ENCODE data around the gene SLC22A3. TPM values are rescaled to one million over a fixed set of nuclear protein-coding genes. Genes with fewer than 3 reads are reported as not detected.
A peak's percentile ranks its signal among the peaks of the same experiment; 100 is the strongest.

The SLC22A3 gene
- total RNA-seq: 10 to 100 TPM; 30.9 to 65.0 TPM
- 10 to 100 TPM in 1 of 2 donors, 1 to 10 TPM in 1; 9.5 to 35.6 TPM for polyA plus RNA-seq
- long read RNA-seq, donor 1, transcript SLC22A3-201 (11 exons, 3,348 nt): major isoform, 9 of 48 reads
- long read RNA-seq, donor 1, partial matches to known transcripts: 39 of 48 reads
- long read RNA-seq, donor 1, other reads (novel, unspliced or antisense): 0 of 48 reads
- long read RNA-seq, donor 2: 0 reads
- long read RNA-seq, donor 3, partial matches to known transcripts: 0 of 1 reads
- long read RNA-seq, donor 3, other reads (novel, unspliced or antisense): 0 of 1 reads
- long read RNA-seq, donor 4: 0 reads
- long read RNA-seq, donor 5, partial matches to known transcripts: 0 of 3 reads
- long read RNA-seq, donor 5, other reads (novel, unspliced or antisense): 0 of 3 reads

- 1% methylated on average over 65 to 105 of the region's 105 CpGs for WGBS, 2 donors
- peaks cover 0 to 7% (median 0%) of the 10 kb centered on the region in 4 donors for H3K9me3 ChIP-seq (ENCODE audit: control insufficient read depth in 4 of 4, insufficient read depth in 3 of 4, low read length in 3 of 4)
- ATAC-seq (ENCODE audit: insufficient read depth, low FRiP score): peak; percentile 56
- peaks cover 0 to 13% (median 0%) of the 10 kb centered on the region in 5 donors for H3K4me1 ChIP-seq (ENCODE audit: control insufficient read depth in 5 of 5, insufficient read depth in 5 of 5, low read length in 5 of 5)
- TF ChIP-seq, protein P1, sequence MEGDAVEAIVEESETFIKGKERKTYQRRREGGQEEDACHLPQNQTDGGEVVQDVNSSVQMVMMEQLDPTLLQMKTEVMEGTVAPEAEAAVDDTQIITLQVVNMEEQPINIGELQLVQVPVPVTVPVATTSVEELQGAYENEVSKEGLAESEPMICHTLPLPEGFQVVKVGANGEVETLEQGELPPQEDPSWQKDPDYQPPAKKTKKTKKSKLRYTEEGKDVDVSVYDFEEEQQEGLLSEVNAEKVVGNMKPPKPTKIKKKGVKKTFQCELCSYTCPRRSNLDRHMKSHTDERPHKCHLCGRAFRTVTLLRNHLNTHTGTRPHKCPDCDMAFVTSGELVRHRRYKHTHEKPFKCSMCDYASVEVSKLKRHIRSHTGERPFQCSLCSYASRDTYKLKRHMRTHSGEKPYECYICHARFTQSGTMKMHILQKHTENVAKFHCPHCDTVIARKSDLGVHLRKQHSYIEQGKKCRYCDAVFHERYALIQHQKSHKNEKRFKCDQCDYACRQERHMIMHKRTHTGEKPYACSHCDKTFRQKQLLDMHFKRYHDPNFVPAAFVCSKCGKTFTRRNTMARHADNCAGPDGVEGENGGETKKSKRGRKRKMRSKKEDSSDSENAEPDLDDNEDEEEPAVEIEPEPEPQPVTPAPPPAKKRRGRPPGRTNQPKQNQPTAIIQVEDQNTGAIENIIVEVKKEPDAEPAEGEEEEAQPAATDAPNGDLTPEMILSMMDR (IDR thresholded peaks at IDR 0.05; ENCODE audit: control extremely low read depth, extremely low read depth): no peak
- H3K27me3 ChIP-seq (ENCODE audit: control insufficient read depth in 3 of 3, insufficient read depth in 3 of 3, low read length in 2 of 3): peaks cover 12 to 26% (median 19%) of the 10 kb centered on the region in 3 donors
- DNase-seq: peak; percentile 41 to 69 (median 58)
- no peaks in the 10 kb centered on the region for H3K36me3 ChIP-seq (ENCODE audit: control insufficient read depth in 4 of 4, insufficient read depth in 4 of 4, low read length in 4 of 4)
- no peak within 1 kb of the TSS for H3K9ac ChIP-seq (ENCODE audit: insufficient read depth in 1 of 2, low read length in 2 of 2)
- H3K27ac ChIP-seq (ENCODE audit: low read depth in 1 of 2, low read length in 1 of 2): peak within 1 kb of the TSS in 1 of 2 donors; percentile 82
- peak within 1 kb of the TSS; percentile 62 for H3K4me3 ChIP-seq
Observed at GRCh38 chr6:160348223-160349019, at the start of gene SLC22A3. Gene SLC22A3, plus strand, starts transcription at chr6:160348378. Its CDS starts 42 bp downstream, at chr6:160348420.

- TF ChIP-seq, protein P1 (IDR thresholded peaks at IDR 0.05; ENCODE audit: control extremely low read depth, extremely low read depth): no peak
- H3K27me3 ChIP-seq (ENCODE audit: control insufficient read depth in 3 of 3, insufficient read depth in 3 of 3, low read length in 2 of 3): no peaks in the 10 kb centered on the region
- peaks cover 0 to 4% (median 0%) of the 10 kb centered on the region in 5 donors for H3K4me1 ChIP-seq (ENCODE audit: control insufficient read depth in 5 of 5, insufficient read depth in 5 of 5, low read length in 5 of 5)
- no peaks in the 10 kb centered on the region for H3K36me3 ChIP-seq (ENCODE audit: control insufficient read depth in 4 of 4, insufficient read depth in 4 of 4, low read length in 4 of 4)
- WGBS, 2 donors: 94 to 96% methylated on average over 11 of the region's 11 CpGs
- no peak for ATAC-seq (ENCODE audit: insufficient read depth, low FRiP score)
- no peak for DNase-seq
- H3K9ac ChIP-seq (ENCODE audit: insufficient read depth in 1 of 2, low read length in 2 of 2): no peak overlapping the region
- H3K27ac ChIP-seq (ENCODE audit: low read depth in 1 of 2, low read length in 1 of 2): no peak overlapping the region
- no peak overlapping the region for H3K4me3 ChIP-seq
- H3K9me3 ChIP-seq (ENCODE audit: control insufficient read depth in 4 of 4, insufficient read depth in 3 of 4, low read length in 3 of 4): peaks cover 0 to 3% (median 0%) of the 10 kb centered on the region in 4 donors
Observed at GRCh38 chr6:160299559-160299958, 48.6 kb upstream of the SLC22A3 start.

GRCh38 chr6:160300076-160300695 is 48.0 kb upstream of the SLC22A3 start:
- no peak overlapping the region for H3K27ac ChIP-seq (ENCODE audit: low read depth in 1 of 2, low read length in 1 of 2)
- peaks cover 0 to 3% (median 0%) of the 10 kb centered on the region in 4 donors for H3K9me3 ChIP-seq (ENCODE audit: control insufficient read depth in 4 of 4, insufficient read depth in 3 of 4, low read length in 3 of 4)
- H3K27me3 ChIP-seq (ENCODE audit: control insufficient read depth in 3 of 3, insufficient read depth in 3 of 3, low read length in 2 of 3): no peaks in the 10 kb centered on the region
- H3K9ac ChIP-seq (ENCODE audit: insufficient read depth in 1 of 2, low read length in 2 of 2): no peak overlapping the region
- H3K4me3 ChIP-seq: no peak overlapping the region
- ATAC-seq (ENCODE audit: insufficient read depth, low FRiP score) (no peak), DNase-seq (no peak)
- 71 to 73% methylated on average over 15 of the region's 15 CpGs for WGBS, 2 donors
- TF ChIP-seq, protein P1 (IDR thresholded peaks at IDR 0.05; ENCODE audit: control extremely low read depth, extremely low read depth): no peak
- H3K4me1 ChIP-seq (ENCODE audit: control insufficient read depth in 5 of 5, insufficient read depth in 5 of 5, low read length in 5 of 5): peaks cover 0 to 4% (median 0%) of the 10 kb centered on the region in 5 donors
- H3K36me3 ChIP-seq (ENCODE audit: control insufficient read depth in 4 of 4, insufficient read depth in 4 of 4, low read length in 4 of 4): no peaks in the 10 kb centered on the region

All from lung (tissue), 16 donors.